AG20443 (cell line): Measurements from ENCODE around the gene CHD2.
"Not testable (repeated sequence)": the region's sequence is repeated elsewhere in the genome, so short reads cannot be mapped to it uniquely, and the experiment has no call there.

ENCODE experiments used
- DNase-seq: peaks from one replicate; pipeline ENCODE4 v3.0.0; 2012; ENCODE audit warnings: low spot score, mixed read lengths

Gene CHD2

GRCh38 chr15:93035953-93036810, 136.1 kb downstream of the CHD2 start:
- no peak for DNase-seq

- peak; percentile 69 for DNase-seq
These were observed 137.1 kb downstream of the CHD2 start for GRCh38 chr15:93036951-93037819.

- no peak for DNase-seq
These were observed 137.9 kb downstream of the CHD2 start for GRCh38 chr15:93037820-93038705.

GRCh38 chr15:93039562-93040287, 139.6 kb downstream of the CHD2 start:
- not testable (repeated sequence) for DNase-seq

- no peak for DNase-seq
These were observed 140.4 kb downstream of the CHD2 start for GRCh38 chr15:93040288-93041158.

GRCh38 chr15:93041159-93041547, 141.0 kb downstream of the CHD2 start:
- DNase-seq: no peak

GRCh38 chr15:93042211-93042610, 142.1 kb downstream of the CHD2 start:
- DNase-seq: no peak

GRCh38 chr15:93042691-93043378, 142.7 kb downstream of the CHD2 start:
- no peak for DNase-seq

- DNase-seq: no peak
These were observed 143.6 kb downstream of the CHD2 start for GRCh38 chr15:93043621-93044300.

- DNase-seq: no peak
These were observed 144.4 kb downstream of the CHD2 start for GRCh38 chr15:93044301-93045190.

- no peak for DNase-seq
These were observed 145.2 kb downstream of the CHD2 start for GRCh38 chr15:93045191-93045785.

- no peak for DNase-seq
These were observed 146.0 kb downstream of the CHD2 start for GRCh38 chr15:93046120-93046519.

GRCh38 chr15:93046721-93047120, 146.6 kb downstream of the CHD2 start:
- DNase-seq: no peak

- no peak for DNase-seq
These were observed 147.7 kb downstream of the CHD2 start for GRCh38 chr15:93047621-93048425.

GRCh38 chr15:93048426-93048721, 148.2 kb downstream of the CHD2 start:
- no peak for DNase-seq

- DNase-seq: peak; percentile 38
These were observed 148.6 kb downstream of the CHD2 start for GRCh38 chr15:93048759-93049161.

- no peak for DNase-seq
These were observed 149.1 kb downstream of the CHD2 start for GRCh38 chr15:93049233-93049632.
